GM12878 (cell line): ENCODE measurements around the gene PTGES2. TPM values are rescaled to one million over a fixed set of nuclear protein-coding genes. Genes with fewer than 3 reads are reported as not detected.

Source experiments
- ATAC-seq: fragments of 200-7000 bp; cut with Tn5 transposase; 3 replicates; pipeline ENCODE4 v1.9.1; 2020; ENCODE audit warnings: mild to moderate bottlenecking, moderate library complexity
- BruUV-seq: library from RNA; stranded (reverse); fragments of 400-500 nt; replicated peaks from 2 replicates; lab custom pipeline; 2021; lab: Mats Ljungman, UMichigan
- CTCF ChIA-PET: fragments of 300-600 bp; sonication (Branson Sonifier 250); formaldehyde crosslinking; extraction: SDS; loops from one replicate; lab custom pipeline; 2021; ENCODE audit warnings: inconsistent platforms; lab: Yijun Ruan, JAX
- POLR2A ChIA-PET: fragments of 350-600 bp; formaldehyde crosslinking; extraction: SDS; loops from one replicate; lab custom pipeline; 2021; ENCODE audit warnings: inconsistent platforms; lab: Charles Lee
- RAD21 ChIA-PET: fragments of 300-600 bp; sonication (Branson Sonifier 250); formaldehyde crosslinking; loops from one replicate; lab custom pipeline; 2023; ENCODE audit warnings: antibody characterized with exemption; ENCODE audit not compliant: unreplicated experiment; lab: Charles Lee
- SMC1A ChIA-PET: fragments of 300-600 bp; sonication (Branson Sonifier 250); formaldehyde crosslinking; loops from one replicate; lab custom pipeline; 2023; ENCODE audit not compliant: unreplicated experiment, uncharacterized antibody; lab: Charles Lee
- DNase-seq: peaks from one replicate; pipeline ENCODE4 v3.0.0-alpha.2; 2011; ENCODE audit warnings: low read depth, low spot score
- FAIRE-seq: peaks from 3 replicates; lab custom pipeline; 2011; peaks lifted over from hg19 to GRCh38; lab: Jason Lieb, UNC
- H2AFZ ChIP-seq: 2 replicates; pipeline ENCODE4 v1.6.0; 2011; ENCODE audit warnings: low read depth, low read length, control low read depth; ENCODE audit not compliant: control insufficient read depth
- H3K27ac ChIP-seq: 2 replicates; pipeline ENCODE4 v1.5.1; 2011; ENCODE audit warnings: control low read depth; ENCODE audit not compliant: control insufficient read depth, insufficient read depth
- H3K27me3 ChIP-seq, 2 experiments: replicated peaks in 1 of 2; 2 replicates each; pipeline versions ENCODE4 v1.6.0 to v1.6.1; 2011; ENCODE audit warnings: low read length in 1 of 2; ENCODE audit not compliant: control insufficient read depth in 2 of 2, insufficient read depth in 2 of 2
- H3K36me3 ChIP-seq, 2 experiments: 2 replicates each; pipeline ENCODE4 v1.5.1; 2011; ENCODE audit warnings: low read length in 1 of 2; ENCODE audit not compliant: control insufficient read depth in 2 of 2, insufficient read depth in 2 of 2
- H3K4me1 ChIP-seq: 2 replicates; pipeline ENCODE4 v1.6.1; 2011; ENCODE audit warnings: mild to moderate bottlenecking, low read length, moderate library complexity, mixed read lengths; ENCODE audit not compliant: control insufficient read depth, insufficient read depth
- H3K4me2 ChIP-seq: 2 replicates; pipeline ENCODE4 v1.6.0; 2011; ENCODE audit warnings: control low read depth; ENCODE audit not compliant: control insufficient read depth, insufficient read depth
- H3K4me3 ChIP-seq: fragments of 200-600 bp; sonication (generic); 2 replicates; pipeline ENCODE4 v1.5.1; 2016
- H3K79me2 ChIP-seq: 2 replicates; pipeline ENCODE4 v1.6.0; 2011; ENCODE audit warnings: low read length; ENCODE audit not compliant: control insufficient read depth, insufficient read depth
- H3K9ac ChIP-seq: 2 replicates; pipeline ENCODE4 v1.8.0; 2011; ENCODE audit warnings: low read length, control low read depth, mixed read lengths; ENCODE audit not compliant: control insufficient read depth, insufficient read depth
- H3K9me3 ChIP-seq: replicated peaks from 3 replicates; pipeline ENCODE4 v1.5.1; 2011; ENCODE audit warnings: mild to moderate bottlenecking, low read length; ENCODE audit not compliant: control insufficient read depth, insufficient read depth
- H4K20me1 ChIP-seq: 2 replicates; pipeline ENCODE4 v1.6.0; 2011; ENCODE audit not compliant: control insufficient read depth, insufficient read depth
- CTCF ChIP-seq, 3 experiments: IDR thresholded peaks in 2 of 3; conservative IDR thresholded peaks in 1 of 3; 2 replicates each; pipeline ENCODE4 v1.5.1; 2011; ENCODE audit warnings: low read depth in 3 of 3, low read length in 3 of 3, mild to moderate bottlenecking in 3 of 3, control low read depth in 2 of 3, moderate library complexity in 2 of 3, inconsistent platforms in 1 of 3, mixed read lengths in 1 of 3; ENCODE audit not compliant: control insufficient read depth in 2 of 3, insufficient read depth in 1 of 3; ENCODE audit errors: extremely low read depth in 1 of 3
- E2F4 ChIP-seq: IDR thresholded peaks from 2 replicates; pipeline ENCODE4 v1.6.1; 2012; ENCODE audit warnings: low read depth, low read length, improper control_type of control experiment
- EZH2 ChIP-seq: IDR thresholded peaks from 2 replicates; pipeline ENCODE4 v1.6.1; 2012; ENCODE audit warnings: low read depth, mild to moderate bottlenecking, control low read depth, inconsistent platforms, low read length, borderline replicate concordance; ENCODE audit not compliant: control insufficient read depth
- FOXM1 ChIP-seq: IDR thresholded peaks from 2 replicates; pipeline ENCODE4 v1.6.1; 2012; ENCODE audit warnings: low read depth, mild to moderate bottlenecking, inconsistent platforms, low read length, moderate library complexity
- HCFC1 ChIP-seq: fragments of 150-350 bp; IDR thresholded peaks from 2 replicates; pipeline ENCODE4 v1.6.1; 2014; ENCODE audit warnings: low read length
- IKZF1 ChIP-seq: fragments of 450-650 bp; conservative IDR thresholded peaks from 2 replicates; pipeline ENCODE4 v1.6.1; 2017; ENCODE audit warnings: antibody characterized with exemption, mild to moderate bottlenecking
- MEF2B ChIP-seq: fragments of 450-650 bp; IDR thresholded peaks from 2 replicates; pipeline ENCODE4 v1.6.1; 2018; ENCODE audit warnings: mild to moderate bottlenecking, moderate library complexity; ENCODE audit not compliant: partially characterized antibody, poor library complexity, severe bottlenecking
- NR2C1 ChIP-seq: fragments of 450-650 bp; IDR thresholded peaks from 2 replicates; pipeline ENCODE4 v1.6.1; 2017; ENCODE audit warnings: antibody characterized with exemption, mild to moderate bottlenecking, moderate library complexity
- NRF1 ChIP-seq: conservative IDR thresholded peaks from 2 replicates; pipeline ENCODE4 v1.6.1; 2011; ENCODE audit warnings: mild to moderate bottlenecking, low read depth, low read length, improper control_type of control experiment
- RAD51 ChIP-seq: fragments of 450-650 bp; IDR thresholded peaks from 2 replicates; pipeline ENCODE4 v1.6.1; 2016; ENCODE audit warnings: moderate library complexity, mild to moderate bottlenecking, inconsistent platforms
- RELA ChIP-seq: fragments of 450-650 bp; IDR thresholded peaks from 2 replicates; pipeline ENCODE4 v1.8.0; 2014; ENCODE audit warnings: borderline replicate concordance; ENCODE audit not compliant: partially characterized antibody
- SIX5 ChIP-seq: IDR thresholded peaks from 2 replicates; pipeline ENCODE4 v1.6.1; 2011; ENCODE audit warnings: mild to moderate bottlenecking, low read depth, low read length, moderate library complexity; ENCODE audit not compliant: severe bottlenecking
- TAF1 ChIP-seq: IDR thresholded peaks from 2 replicates; pipeline ENCODE4 v1.6.1; 2011; ENCODE audit warnings: mild to moderate bottlenecking, low read depth, low read length, borderline replicate concordance
- TCF3 ChIP-seq: IDR thresholded peaks from 2 replicates; pipeline ENCODE4 v1.6.1; 2012; ENCODE audit warnings: low read depth, mild to moderate bottlenecking, low read length, borderline replicate concordance; ENCODE audit not compliant: insufficient read depth
- ZBTB40 ChIP-seq: fragments of 450-650 bp; IDR thresholded peaks from 2 replicates; pipeline ENCODE4 v1.6.1; 2016; ENCODE audit warnings: mild to moderate bottlenecking, moderate library complexity, borderline replicate concordance
- WGBS: methylation state at CpG from one replicate; pipeline ENCODE4 v1.1.6; 2016; ENCODE audit warnings: low lambda C conversion rate; ENCODE audit not compliant: insufficient replicate concordance, insufficient coverage; ENCODE audit errors: missing lambda C conversion rate; 5-methylcytosine and 5-hydroxymethylcytosine counted together
- in situ Hi-C: fragments of 300-500 bp; cut with MboI; formaldehyde crosslinking; loops from 9 replicates; pipeline ENCODE4 v1.14.3; 2018; ENCODE audit warnings: mixed read lengths
- intact Hi-C: fragments of 100-400 bp; cut with micrococcal nuclease; formaldehyde crosslinking; loops from one replicate; pipeline ENCODE4 v1.14.2; 2022; ENCODE audit not compliant: unreplicated experiment
- polyA plus RNA-seq, 11 experiments: library from polyadenylated mRNA; depleted of rRNA in 4 of 11; unstranded in 6 of 11; stranded (reverse) in 5 of 11; fragments of >200 nt; fragmentation: Nextera tagmentation in 4 of 11; fragmentation: Illumina TruSeq in 1 of 11; extraction: Ambion mirVana in 4 of 11; extraction: Trizol in 1 of 11; gene quantifications; 1 replicate in 1 of 11; 2 replicates in 10 of 11; pipeline versions ENCODE4 v1.2.1 to v1.2.3, GENCODE V29; 2011 to 2016; ENCODE audit warnings: inconsistent platforms in 2 of 11, missing spikeins in 2 of 11, low read depth in 1 of 11
- total RNA-seq, 4 experiments: library from RNA; depleted of rRNA in 3 of 4; stranded (reverse); fragments of >200 nt in 3 of 4; fragmentation: Illumina TruSeq in 1 of 4; extraction: Trizol in 1 of 4; gene quantifications; 2 replicates each; pipeline versions ENCODE4 v1.2.1 to v1.2.3, GENCODE V29; 2013 to 2021

PTGES2 gene
- total and polyA plus RNA-seq, 10 of the 15 experiments (the other 5 are each of a cell fraction or from before 2014, with no cell fraction given) = 2.1 to 141 (median 99.1) TPM

- no peak for TF ChIP-seq NR2C1
- no peak for TF ChIP-seq ZBTB40
- no peak for TF ChIP-seq SIX5
- TF ChIP-seq HCFC1 = no peak
- no peak for TF ChIP-seq FOXM1
These were observed 46.5 kb upstream of the PTGES2 start (continued) for GRCh38 chr9:128174062-128174461.

- intact Hi-C loops (no loop called here), in situ Hi-C loops (no loop called here)
- WGBS = 100% methylated on average over 8 of the region's 8 CpGs
- RAD21 ChIA-PET = no interaction called here
- Histone ChIP-seq H3K4me1 (no peaks in the 10 kb centered on the region), H3K27ac (no peak overlapping the region), H3K9ac (no peak overlapping the region), H3K27me3 (no peaks in the 10 kb centered on the region), H3K4me3 (no peak overlapping the region), H3K36me3 (peaks cover 10 to 13% of the 10 kb centered on the region in 2 experiments; a peak in 3 of 4 replicates), H2AFZ (no peak overlapping the region), H3K79me2 (no peaks in the 10 kb centered on the region), H3K9me3 (no peaks in the 10 kb centered on the region), H3K4me2 (no peak overlapping the region), H4K20me1 (no peaks in the 10 kb centered on the region)
- POLR2A ChIA-PET = interaction anchor here (0.6 to 1.2 kb wide), 3 partner anchors 10 to 191 kb away, joined by 3 to 5 read pairs (median 4); partner anchors contain the start of gene BBLN
- BruUV-seq = no TSS peak
- FAIRE-seq (no peak), ATAC-seq (no peak), DNase-seq (no peak)
- CTCF ChIA-PET = no interaction called here
- SMC1A ChIA-PET = no interaction called here
- TF ChIP-seq TCF3 (no peak), NRF1 (no peak), E2F4 (no peak), EZH2 (no peak), CTCF (IDR thresholded peaks at IDR 0.05 in 2 of 3, conservative IDR thresholded peaks at IDR 0.05 in 1 of 3; ENCODE audit: control insufficient read depth in 2 of 3, extremely low read depth in 1 of 3, insufficient read depth in 1 of 3, low read depth in 3 of 3, low read length in 3 of 3) (no peak), TAF1 (no peak), IKZF1 (no peak), RAD51 (no peak), RELA (no peak), MEF2B (no peak)
These were observed 42.4 kb upstream of the PTGES2 start for GRCh38 chr9:128169925-128170324.
